ENCODE data around the gene RRAS2. TPM values are rescaled to one million over a fixed set of nuclear protein-coding genes. Genes with fewer than 3 reads are reported as not detected.

The RRAS2 gene
- total RNA-seq, 1 donor from 2014 or later: 36.0 TPM

- no peak for DNase-seq (ENCODE audit: extremely low spot score, unreplicated experiment)
- Mint-ChIP-seq H3K4me3 (no peak overlapping the region), H3K36me3 (no peaks in the 10 kb centered on the region), H3K27ac (no peak overlapping the region), H3K9me3 (no peaks in the 10 kb centered on the region), H3K4me1 (ENCODE audit: unreplicated experiment) (no peaks in the 10 kb centered on the region), H3K27me3 (peaks cover 2% of the 10 kb centered on the region)
- TF ChIP-seq CTCF (conservative IDR thresholded peaks at IDR 0.05): no peak
Observed at GRCh38 chr11:14370496-14370895, 11.5 kb upstream of the RRAS2 start.

- no peak overlapping the region for H3K4me3 Mint-ChIP-seq
Observed at GRCh38 chr11:14369598-14369997, 10.6 kb upstream of the RRAS2 start.

GRCh38 chr11:14366936-14367335 is 8.0 kb upstream of the RRAS2 start:
- no peak for TF ChIP-seq CTCF (conservative IDR thresholded peaks at IDR 0.05)
- Mint-ChIP-seq H3K27me3 (peaks cover 7% of the 10 kb centered on the region), H3K36me3 (no peaks in the 10 kb centered on the region), H3K4me3 (no peak overlapping the region), H3K27ac (no peak overlapping the region), H3K4me1 (ENCODE audit: unreplicated experiment) (no peaks in the 10 kb centered on the region), H3K9me3 (no peaks in the 10 kb centered on the region)
- no peak for DNase-seq (ENCODE audit: extremely low spot score, unreplicated experiment)

More at GRCh38 chr11:14369598-14369997, 10.6 kb upstream of the RRAS2 start:
- Mint-ChIP-seq H3K36me3 (no peaks in the 10 kb centered on the region), H3K4me1 (ENCODE audit: unreplicated experiment) (no peaks in the 10 kb centered on the region), H3K9me3 (no peaks in the 10 kb centered on the region), H3K27ac (no peak overlapping the region), H3K27me3 (no peaks in the 10 kb centered on the region)
- no peak for DNase-seq (ENCODE audit: extremely low spot score, unreplicated experiment)
- no peak for TF ChIP-seq CTCF (conservative IDR thresholded peaks at IDR 0.05)

- Mint-ChIP-seq H3K4me3 (no peak overlapping the region), H3K36me3 (no peaks in the 10 kb centered on the region), H3K27ac (no peak overlapping the region), H3K9me3 (no peaks in the 10 kb centered on the region), H3K4me1 (ENCODE audit: unreplicated experiment) (no peaks in the 10 kb centered on the region), H3K27me3 (peaks cover 10% of the 10 kb centered on the region)
- DNase-seq (ENCODE audit: extremely low spot score, unreplicated experiment): no peak
- no peak for TF ChIP-seq CTCF (conservative IDR thresholded peaks at IDR 0.05)
Observed at GRCh38 chr11:14364322-14364721, 5.3 kb upstream of the RRAS2 start.

GRCh38 chr11:14362611-14363010 is 3.6 kb upstream of the RRAS2 start:
- H3K4me3 Mint-ChIP-seq: no peak overlapping the region

More at GRCh38 chr11:14362611-14363010, 3.6 kb upstream of the RRAS2 start:
- TF ChIP-seq CTCF (conservative IDR thresholded peaks at IDR 0.05): no peak
- Mint-ChIP-seq H3K27me3 (peaks cover 12% of the 10 kb centered on the region), H3K27ac (no peak overlapping the region), H3K36me3 (no peaks in the 10 kb centered on the region), H3K9me3 (no peaks in the 10 kb centered on the region), H3K4me1 (ENCODE audit: unreplicated experiment) (peaks cover 4% of the 10 kb centered on the region)
- no peak for DNase-seq (ENCODE audit: extremely low spot score, unreplicated experiment)

All from type B pancreatic cell (in vitro differentiated cells).